22Rv1 (cell line): ENCODE data around the gene CPA2.

Source experiments
- H3K27ac ChIP-seq: fragments of 450-650 bp; 2 replicates; pipeline ENCODE4 v1.5.1; 2017
- ZFX ChIP-seq: fragments of 450-650 bp; IDR thresholded peaks from 2 replicates; pipeline ENCODE4 v1.6.1; 2017; ENCODE audit warnings: antibody characterized with exemption, borderline replicate concordance
- TF ChIP-seq, protein P1 (sequence below): fragments of 450-650 bp; IDR thresholded peaks from 2 replicates; pipeline ENCODE4 v1.5.1; 2017; ENCODE audit warnings: mild to moderate bottlenecking

Gene CPA2

GRCh38 chr7:130322615-130323014, 56.0 kb downstream of the CPA2 start:
- TF ChIP-seq, protein P1, sequence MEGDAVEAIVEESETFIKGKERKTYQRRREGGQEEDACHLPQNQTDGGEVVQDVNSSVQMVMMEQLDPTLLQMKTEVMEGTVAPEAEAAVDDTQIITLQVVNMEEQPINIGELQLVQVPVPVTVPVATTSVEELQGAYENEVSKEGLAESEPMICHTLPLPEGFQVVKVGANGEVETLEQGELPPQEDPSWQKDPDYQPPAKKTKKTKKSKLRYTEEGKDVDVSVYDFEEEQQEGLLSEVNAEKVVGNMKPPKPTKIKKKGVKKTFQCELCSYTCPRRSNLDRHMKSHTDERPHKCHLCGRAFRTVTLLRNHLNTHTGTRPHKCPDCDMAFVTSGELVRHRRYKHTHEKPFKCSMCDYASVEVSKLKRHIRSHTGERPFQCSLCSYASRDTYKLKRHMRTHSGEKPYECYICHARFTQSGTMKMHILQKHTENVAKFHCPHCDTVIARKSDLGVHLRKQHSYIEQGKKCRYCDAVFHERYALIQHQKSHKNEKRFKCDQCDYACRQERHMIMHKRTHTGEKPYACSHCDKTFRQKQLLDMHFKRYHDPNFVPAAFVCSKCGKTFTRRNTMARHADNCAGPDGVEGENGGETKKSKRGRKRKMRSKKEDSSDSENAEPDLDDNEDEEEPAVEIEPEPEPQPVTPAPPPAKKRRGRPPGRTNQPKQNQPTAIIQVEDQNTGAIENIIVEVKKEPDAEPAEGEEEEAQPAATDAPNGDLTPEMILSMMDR, result no peak
- no peak for TF ChIP-seq ZFX
- no peak overlapping the region for H3K27ac ChIP-seq

GRCh38 chr7:130324306-130324943, 57.8 kb downstream of the CPA2 start:
- no peak overlapping the region for H3K27ac ChIP-seq
- no peak for TF ChIP-seq ZFX
- TF ChIP-seq, protein P1, result no peak

- TF ChIP-seq ZFX, result no peak
- TF ChIP-seq, protein P1, result no peak
- no peak overlapping the region for H3K27ac ChIP-seq
Measured at GRCh38 chr7:130329681-130330080, 63.0 kb downstream of the CPA2 start.

GRCh38 chr7:130332259-130333053, 65.8 kb downstream of the CPA2 start:
- H3K27ac ChIP-seq, result no peak overlapping the region
- TF ChIP-seq ZFX, result no peak
- TF ChIP-seq, protein P1, result no peak

DNA sequence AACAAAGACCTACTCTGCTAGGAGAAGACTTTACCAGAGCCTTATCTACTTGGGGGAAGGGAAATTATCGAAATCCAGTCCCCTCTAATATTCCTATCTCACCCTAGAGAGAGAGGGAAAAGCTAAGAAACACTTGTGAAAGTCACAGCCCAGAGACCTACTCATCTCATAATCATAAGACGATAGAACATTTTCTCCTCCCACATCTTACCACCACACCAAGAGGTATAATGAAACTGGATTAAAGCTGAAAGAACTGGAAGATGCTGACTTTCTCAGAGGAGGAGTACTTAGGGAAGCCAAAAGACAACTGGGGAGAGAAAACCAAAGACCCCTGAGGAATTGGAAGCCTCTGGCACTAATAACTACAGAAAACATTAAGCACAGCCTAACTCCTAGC, 67.2 kb downstream of the CPA2 start:
- H3K27ac ChIP-seq, result no peak overlapping the region
- TF ChIP-seq, protein P1, result no peak
- no peak for TF ChIP-seq ZFX

DNA sequence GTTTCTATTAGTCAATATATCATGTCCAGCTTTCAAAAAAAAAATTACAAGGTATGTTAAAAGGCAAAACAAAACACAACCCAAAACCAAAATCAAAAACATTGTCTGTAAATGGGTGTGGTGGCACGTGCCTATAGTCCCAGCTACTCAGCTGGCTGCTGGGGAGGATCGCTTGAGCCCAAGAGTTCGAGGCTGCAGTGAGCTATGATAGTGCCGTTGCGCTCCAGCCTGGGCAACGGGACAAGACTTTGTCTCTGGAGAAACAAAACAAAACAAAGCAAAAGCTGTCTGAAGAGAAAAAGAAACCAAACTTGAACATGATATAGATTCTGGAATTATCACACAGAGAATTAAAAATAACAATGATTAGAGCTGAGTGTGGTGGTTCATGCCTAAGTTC, 67.6 kb downstream of the CPA2 start:
- TF ChIP-seq, protein P1, result no peak
- no peak for TF ChIP-seq ZFX
- no peak overlapping the region for H3K27ac ChIP-seq

GRCh38 chr7:130337410-130337971, 70.8 kb downstream of the CPA2 start:
- no peak overlapping the region for H3K27ac ChIP-seq
- TF ChIP-seq, protein P1, result no peak
- TF ChIP-seq ZFX, result no peak
